HepG2 (cell line): ENCODE data around the gene TMEM108.

Source experiments
- KLF9 ChIP-seq: IDR thresholded peaks from 2 replicates; pipeline ENCODE4 v1.6.1; 2016; ENCODE audit warnings: low read depth
- MXI1 ChIP-seq: IDR thresholded peaks from 3 replicates; pipeline ENCODE4 v1.6.1; 2012; ENCODE audit warnings: low read depth, low read length, inconsistent platforms, borderline replicate concordance
- POLR2AphosphoS5 ChIP-seq: IDR thresholded peaks from 2 replicates; pipeline ENCODE4 v1.6.1; 2012; ENCODE audit warnings: low read depth, low read length
- SNAPC2 ChIP-seq: sonication (generic); formaldehyde crosslinking; IDR thresholded peaks from 2 replicates; pipeline ENCODE4 v1.8.1; 2022; ENCODE audit warnings: mild to moderate bottlenecking, missing genetic modification reagents
- ZNF282 ChIP-seq: fragments of 450-650 bp; IDR thresholded peaks from 2 replicates; pipeline ENCODE4 v1.6.1; 2018; ENCODE audit not compliant: partially characterized antibody
- TF ChIP-seq, protein P1 (sequence below): sonication (generic); formaldehyde crosslinking; IDR thresholded peaks from 2 replicates; pipeline ENCODE4 v1.4.0; 2020; ENCODE audit warnings: missing genetic modification reagents
- TF ChIP-seq, protein P2 (sequence below): sonication (generic); formaldehyde crosslinking; IDR thresholded peaks from 2 replicates; pipeline ENCODE4 v1.5.0; 2020; ENCODE audit warnings: mild to moderate bottlenecking, missing genetic modification reagents, moderate library complexity

DNA sequence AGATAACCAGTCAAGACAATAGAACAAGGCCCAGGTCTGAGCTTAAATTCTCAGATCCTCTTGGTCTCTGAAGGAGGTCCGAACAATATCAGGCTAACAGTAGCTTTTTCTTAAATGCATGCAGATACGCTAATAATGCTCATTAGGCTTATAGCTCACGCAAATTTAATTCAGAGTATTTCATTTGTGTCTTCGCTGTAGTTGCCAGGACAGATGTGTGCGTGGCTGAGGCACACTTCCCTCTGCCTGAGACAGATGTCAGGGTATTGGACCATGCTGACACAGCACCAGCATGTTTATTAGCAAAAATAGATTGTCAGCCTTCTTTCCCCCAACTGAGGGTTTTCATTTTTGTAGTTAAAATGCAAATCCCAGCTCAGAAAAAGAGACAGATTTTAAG, 258.8 kb downstream of the TMEM108 start:
- TF ChIP-seq, protein P1, sequence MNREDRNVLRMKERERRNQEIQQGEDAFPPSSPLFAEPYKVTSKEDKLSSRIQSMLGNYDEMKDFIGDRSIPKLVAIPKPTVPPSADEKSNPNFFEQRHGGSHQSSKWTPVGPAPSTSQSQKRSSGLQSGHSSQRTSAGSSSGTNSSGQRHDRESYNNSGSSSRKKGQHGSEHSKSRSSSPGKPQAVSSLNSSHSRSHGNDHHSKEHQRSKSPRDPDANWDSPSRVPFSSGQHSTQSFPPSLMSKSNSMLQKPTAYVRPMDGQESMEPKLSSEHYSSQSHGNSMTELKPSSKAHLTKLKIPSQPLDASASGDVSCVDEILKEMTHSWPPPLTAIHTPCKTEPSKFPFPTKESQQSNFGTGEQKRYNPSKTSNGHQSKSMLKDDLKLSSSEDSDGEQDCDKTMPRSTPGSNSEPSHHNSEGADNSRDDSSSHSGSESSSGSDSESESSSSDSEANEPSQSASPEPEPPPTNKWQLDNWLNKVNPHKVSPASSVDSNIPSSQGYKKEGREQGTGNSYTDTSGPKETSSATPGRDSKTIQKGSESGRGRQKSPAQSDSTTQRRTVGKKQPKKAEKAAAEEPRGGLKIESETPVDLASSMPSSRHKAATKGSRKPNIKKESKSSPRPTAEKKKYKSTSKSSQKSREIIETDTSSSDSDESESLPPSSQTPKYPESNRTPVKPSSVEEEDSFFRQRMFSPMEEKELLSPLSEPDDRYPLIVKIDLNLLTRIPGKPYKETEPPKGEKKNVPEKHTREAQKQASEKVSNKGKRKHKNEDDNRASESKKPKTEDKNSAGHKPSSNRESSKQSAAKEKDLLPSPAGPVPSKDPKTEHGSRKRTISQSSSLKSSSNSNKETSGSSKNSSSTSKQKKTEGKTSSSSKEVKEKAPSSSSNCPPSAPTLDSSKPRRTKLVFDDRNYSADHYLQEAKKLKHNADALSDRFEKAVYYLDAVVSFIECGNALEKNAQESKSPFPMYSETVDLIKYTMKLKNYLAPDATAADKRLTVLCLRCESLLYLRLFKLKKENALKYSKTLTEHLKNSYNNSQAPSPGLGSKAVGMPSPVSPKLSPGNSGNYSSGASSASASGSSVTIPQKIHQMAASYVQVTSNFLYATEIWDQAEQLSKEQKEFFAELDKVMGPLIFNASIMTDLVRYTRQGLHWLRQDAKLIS (CRISPR knock-in tag) = no peak
- TF ChIP-seq SNAPC2 (CRISPR knock-in tag) (no peak), KLF9 (CRISPR knock-in tag) (no peak), POLR2AphosphoS5 (no peak), ZNF282 (no peak), MXI1 (no peak)
- TF ChIP-seq, protein P2, sequence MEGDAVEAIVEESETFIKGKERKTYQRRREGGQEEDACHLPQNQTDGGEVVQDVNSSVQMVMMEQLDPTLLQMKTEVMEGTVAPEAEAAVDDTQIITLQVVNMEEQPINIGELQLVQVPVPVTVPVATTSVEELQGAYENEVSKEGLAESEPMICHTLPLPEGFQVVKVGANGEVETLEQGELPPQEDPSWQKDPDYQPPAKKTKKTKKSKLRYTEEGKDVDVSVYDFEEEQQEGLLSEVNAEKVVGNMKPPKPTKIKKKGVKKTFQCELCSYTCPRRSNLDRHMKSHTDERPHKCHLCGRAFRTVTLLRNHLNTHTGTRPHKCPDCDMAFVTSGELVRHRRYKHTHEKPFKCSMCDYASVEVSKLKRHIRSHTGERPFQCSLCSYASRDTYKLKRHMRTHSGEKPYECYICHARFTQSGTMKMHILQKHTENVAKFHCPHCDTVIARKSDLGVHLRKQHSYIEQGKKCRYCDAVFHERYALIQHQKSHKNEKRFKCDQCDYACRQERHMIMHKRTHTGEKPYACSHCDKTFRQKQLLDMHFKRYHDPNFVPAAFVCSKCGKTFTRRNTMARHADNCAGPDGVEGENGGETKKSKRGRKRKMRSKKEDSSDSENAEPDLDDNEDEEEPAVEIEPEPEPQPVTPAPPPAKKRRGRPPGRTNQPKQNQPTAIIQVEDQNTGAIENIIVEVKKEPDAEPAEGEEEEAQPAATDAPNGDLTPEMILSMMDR = no peak
